ENCODE measurements around the gene RNH1.

Gene RNH1

GRCh38 chr11:536841-537621 lies 30.0 kb upstream of the RNH1 start, which contains the start of gene LRRC56:
Gene LRRC56 (plus strand): TSS chr11:537527. CDS start chr11:540685, 3,158 bp downstream.
- DNase-seq, result peak; percentile 94

DNA sequence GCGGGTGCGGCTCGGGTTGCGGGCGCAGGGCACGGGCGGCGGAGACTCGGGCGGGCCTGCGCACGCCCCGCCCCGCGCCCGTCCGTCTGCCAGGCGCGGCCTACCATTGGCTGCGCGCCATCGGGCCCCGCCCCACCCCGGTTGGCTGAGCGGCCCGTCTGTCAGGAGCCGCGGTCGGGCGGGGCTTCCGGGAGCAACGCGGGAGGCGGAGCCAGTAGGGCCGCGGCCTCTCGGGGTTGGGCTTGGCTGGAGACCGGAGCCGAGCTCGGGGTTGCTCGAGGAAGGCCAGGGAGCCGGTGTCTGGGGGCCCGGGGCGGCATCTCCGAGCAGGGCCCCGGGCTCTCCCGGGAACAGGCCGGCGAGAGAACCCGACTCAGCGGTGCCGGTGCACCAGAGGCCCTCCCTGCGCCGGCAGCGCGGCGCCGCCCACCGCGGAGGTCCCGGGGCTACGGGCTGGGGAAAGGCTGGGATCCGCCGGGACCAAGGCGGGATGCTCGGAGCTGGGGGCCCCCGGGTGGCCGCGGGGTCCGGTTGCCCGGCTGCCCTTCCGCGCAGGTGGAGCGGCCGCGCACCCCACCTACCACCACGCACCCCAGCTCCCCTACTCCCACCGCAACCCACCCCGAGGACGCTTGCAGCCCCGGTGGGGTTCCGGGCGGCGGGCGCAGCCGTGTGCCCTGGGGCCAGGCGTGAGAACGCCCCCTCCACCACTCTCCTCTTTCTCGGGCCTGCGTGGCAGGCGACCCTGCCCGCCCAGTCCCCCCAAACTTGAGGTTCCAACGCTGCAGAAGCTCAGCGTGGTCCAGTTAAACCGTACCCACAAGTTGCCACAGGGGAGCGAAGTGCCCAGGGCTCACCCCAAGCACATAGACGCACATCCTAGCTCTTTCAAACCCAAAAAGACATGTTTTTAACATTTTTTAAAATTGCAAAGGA lies 28.7 kb upstream of the RNH1 start, which contains the start of gene HRAS:
HRAS (minus strand) TSS at position 58 of the 936 bp plus-strand sequence.
- peak; percentile 90 for DNase-seq

DNA sequence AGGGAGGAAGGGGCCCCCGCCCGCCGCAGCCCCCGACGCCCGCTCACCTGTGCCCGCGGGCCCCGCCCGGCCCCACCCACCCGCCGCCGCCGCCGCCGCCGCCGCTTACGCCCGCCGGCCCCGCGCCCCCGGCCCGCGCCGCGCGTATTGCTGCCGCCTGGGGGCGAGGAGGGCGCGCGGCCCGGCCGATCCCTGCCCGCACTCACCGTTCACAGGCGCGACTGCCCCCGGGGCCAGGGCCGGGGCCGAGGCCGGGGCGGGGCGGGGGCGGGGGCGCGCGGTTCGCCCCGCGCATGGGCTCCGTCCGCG lies 28.1 kb upstream of the RNH1 start:
- no peak for DNase-seq

- peak; percentile 21 for DNase-seq
Measured at GRCh38 chr11:534396-535209, 27.6 kb upstream of the RNH1 start.

GRCh38 chr11:533586-534395 lies 26.7 kb upstream of the RNH1 start:
- DNase-seq, result no peak

DNA sequence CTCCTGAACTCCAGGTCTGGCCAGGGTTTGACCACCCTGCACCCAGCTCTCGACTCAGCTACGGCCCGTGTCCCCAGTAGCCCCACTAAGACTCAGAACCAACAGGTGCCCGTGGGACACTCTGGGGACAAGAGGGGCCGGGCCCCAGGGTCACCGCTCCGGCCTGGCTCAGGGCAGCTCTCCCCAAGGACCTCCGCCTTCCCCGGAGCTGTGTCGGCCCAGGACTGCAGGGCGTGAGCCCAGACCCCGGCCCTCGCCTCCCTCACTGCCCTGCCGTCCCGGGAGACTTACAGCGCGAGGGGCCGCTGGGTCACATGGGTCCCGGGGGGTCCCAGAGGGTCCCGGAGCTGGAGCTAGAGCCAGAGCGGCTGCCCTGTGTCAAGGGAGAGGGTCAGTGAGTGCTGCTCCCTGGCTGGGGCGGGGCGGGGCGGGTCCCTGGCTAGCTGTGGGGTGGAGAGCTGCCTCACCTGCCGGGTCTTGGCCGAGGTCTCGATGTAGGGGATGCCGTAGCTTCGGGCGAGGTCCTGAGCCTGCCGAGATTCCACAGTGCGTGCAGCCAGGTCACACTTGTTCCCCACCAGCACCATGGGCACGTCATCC lies 26.0 kb upstream of the RNH1 start:
- no peak for DNase-seq

DNA sequence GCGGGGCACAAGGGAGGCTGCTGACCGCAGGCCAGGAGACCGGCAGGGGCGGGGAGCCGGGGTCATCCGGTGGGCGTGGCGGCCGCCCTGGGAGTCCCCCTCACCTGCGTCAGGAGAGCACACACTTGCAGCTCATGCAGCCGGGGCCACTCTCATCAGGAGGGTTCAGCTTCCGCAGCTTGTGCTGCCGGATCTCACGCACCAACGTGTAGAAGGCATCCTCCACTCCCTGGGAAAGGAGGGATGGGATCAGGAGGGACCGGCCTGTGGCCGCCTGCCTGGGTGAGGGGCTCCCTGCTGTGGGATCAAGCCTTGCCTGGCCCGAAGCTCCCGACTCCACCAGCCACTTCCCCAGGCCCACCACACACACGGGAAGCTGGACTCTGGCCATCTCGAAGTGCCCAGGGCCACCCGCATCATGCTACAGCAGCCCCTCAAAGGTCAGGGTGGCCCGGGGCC lies 25.5 kb upstream of the RNH1 start:
- no peak for DNase-seq

DNA sequence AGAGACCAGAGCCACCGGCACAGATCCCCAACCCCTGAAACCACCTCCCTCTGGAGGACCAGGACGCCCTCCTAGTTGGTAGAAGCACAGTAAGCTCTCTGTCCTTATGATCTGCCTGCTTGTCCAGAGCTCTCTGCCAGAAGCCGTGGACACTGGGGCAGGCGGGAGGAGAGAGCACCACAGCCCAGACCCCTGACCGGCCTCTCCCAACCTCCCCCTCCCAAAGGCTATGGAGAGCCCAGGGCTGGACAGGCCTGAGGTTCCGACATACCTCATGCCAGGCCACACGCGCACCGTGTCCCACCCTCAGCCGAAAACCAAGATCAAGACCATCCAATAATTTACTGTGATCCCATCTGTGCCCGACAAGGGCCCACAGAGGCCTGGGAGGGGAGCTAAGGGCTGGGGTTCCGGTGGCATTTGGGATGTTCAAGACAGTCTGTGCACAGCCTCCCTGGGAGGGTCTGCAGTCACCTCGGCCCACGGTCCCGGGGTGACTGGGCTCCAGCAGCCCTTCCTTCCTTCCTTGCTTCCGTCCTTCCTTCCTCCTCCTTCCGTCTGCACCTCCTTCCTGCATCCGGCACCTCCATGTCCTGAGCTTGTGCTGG lies 25.0 kb upstream of the RNH1 start:
- DNase-seq, result no peak

DNA sequence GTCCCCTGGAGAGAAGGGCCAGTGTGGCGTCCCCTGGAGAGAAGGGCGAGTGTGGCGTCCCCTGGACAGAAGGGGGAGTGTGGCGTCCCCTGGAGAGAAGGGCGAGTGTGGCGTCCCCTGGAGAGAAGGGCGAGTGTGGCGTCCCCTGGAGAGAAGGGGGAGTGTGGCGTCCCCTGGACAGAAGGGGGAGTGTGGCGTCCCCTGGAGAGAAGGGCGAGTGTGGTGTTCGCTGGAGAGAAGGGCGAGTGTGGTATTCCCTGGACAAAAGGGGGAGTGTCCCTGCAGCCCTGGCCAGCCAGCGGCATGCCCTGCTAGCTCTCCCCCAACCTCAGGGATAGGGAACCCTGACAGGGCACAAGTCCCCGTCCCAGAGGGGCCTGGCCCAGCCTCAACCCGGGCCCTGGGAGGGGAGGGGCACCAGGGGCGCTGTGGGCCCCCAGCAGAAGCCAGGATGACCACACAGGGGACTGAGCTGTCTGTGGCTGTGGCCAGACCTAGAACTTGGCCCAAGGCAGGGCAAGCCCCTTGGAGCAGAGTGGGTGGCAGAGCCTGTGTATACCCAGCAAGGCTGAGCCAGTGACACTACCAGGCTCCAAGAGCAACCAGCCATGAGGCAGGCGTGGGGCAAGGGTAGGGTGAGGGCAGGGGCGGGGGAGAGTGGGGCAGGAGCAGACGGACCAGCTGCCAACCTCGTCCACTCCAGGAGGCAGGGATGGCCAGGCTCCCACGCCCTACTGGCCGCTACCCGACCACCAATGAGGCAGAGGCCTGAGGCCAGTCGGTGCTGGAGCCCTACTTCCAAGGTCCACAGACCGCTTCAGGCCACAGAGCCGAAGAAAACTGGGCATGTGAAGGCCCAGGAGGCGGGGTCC lies 24.2 kb upstream of the RNH1 start:
- no peak for DNase-seq

DNA sequence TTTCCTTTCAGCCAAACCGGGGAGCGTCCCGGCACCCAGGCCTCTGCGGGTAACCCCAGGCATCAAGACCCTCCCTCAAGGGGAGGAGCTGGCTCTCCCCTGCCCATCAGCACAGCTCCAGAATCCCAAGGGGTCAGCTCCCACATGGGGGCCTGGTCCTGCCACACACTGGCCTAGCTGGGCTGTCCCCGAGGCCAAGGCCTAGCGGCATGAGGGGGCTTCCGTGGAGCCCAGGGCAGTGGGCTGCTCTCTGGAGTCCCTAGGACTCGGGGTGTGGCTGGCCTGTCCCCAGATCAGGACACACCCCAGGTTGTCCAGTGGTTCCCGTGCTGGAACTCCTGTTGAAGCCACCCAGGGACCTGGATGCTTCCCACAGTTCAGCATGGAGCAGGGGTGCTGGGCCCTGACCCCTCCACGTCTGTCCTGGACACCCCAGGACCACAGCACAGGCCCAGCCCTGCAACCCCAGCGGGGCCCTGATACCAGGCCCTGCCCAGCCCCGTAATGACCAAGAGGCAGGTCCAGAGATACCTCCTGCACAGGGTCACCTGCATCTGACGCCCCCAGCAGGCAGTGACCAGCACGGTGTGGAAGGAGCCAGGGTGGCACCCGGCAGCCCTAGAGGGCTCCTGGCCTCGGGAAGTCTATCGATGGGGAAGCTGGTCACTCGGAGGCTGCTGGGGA lies 22.8 kb upstream of the RNH1 start:
- DNase-seq, result no peak

GRCh38 chr11:528815-529727 lies 22.0 kb upstream of the RNH1 start:
- no peak for DNase-seq

- no peak for DNase-seq
Measured at GRCh38 chr11:528166-528814, 21.2 kb upstream of the RNH1 start.

GRCh38 chr11:526192-526591 lies 19.1 kb upstream of the RNH1 start:
- no peak for DNase-seq

- DNase-seq, result no peak
Measured at GRCh38 chr11:521177-521688, 14.2 kb upstream of the RNH1 start.

DNA sequence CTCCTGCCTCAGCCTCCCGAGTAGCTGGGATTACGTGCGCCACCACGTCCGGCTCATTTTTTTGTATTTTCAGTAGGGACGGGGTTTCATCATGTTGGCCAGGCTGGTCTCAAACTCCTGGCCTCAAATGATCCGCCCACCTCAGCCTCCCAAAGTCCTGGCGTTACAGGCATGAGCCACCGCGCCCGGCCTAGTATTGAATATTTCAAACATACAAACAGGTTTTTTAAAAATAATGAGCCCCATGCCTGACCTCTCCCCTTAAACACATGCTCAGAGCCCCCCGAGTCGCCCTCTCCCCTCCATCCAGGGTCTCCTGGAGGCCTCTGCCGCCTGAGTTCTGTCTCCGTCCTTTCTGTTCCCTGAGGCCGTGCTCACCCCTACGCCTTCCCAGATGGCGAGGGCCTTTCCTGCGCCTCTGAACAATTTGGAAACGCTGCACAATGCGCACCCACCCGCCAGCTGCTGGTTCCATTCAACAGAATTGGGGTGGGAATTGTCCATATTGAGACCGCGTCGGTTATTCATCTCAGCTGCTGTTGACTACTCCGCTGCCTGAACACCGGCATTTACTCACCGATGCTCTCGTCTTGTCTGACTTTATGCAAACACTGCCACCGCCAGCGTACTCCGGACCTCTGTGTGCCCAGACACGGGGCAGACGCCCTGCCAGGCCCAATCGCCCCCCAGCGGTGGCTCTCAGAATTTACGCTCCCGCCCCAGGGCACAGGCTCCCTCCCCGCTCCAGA lies 13.6 kb upstream of the RNH1 start:
- no peak for DNase-seq

- no peak for DNase-seq
Measured at GRCh38 chr11:518463-519202, 11.6 kb upstream of the RNH1 start.
